WTC11 (cell line): Measurements from ENCODE around the gene ITPKB.

Experiments used
- CBFB ChIP-seq: sonication (generic); formaldehyde crosslinking; IDR thresholded peaks from 2 replicates; pipeline ENCODE4 v1.8.1; 2022; ENCODE audit warnings: mild to moderate bottlenecking, low read depth, missing genetic modification reagents
- CREB1 ChIP-seq: sonication (generic); formaldehyde crosslinking; IDR thresholded peaks from 2 replicates; pipeline ENCODE4 v1.8.0; 2023; ENCODE audit warnings: mild to moderate bottlenecking, missing genetic modification reagents
- CTCF ChIP-seq: fragments of 200-600 bp; IDR thresholded peaks from 2 replicates; pipeline ENCODE4 v1.8.0; 2022; ENCODE audit warnings: antibody characterized with exemption
- E2F1 ChIP-seq: sonication (generic); formaldehyde crosslinking; IDR thresholded peaks from 2 replicates; pipeline ENCODE4 v1.8.0; 2022; ENCODE audit warnings: mild to moderate bottlenecking, missing genetic modification reagents
- ETV6 ChIP-seq: sonication (generic); formaldehyde crosslinking; IDR thresholded peaks from 2 replicates; pipeline ENCODE4 v1.8.1; 2022; ENCODE audit warnings: mild to moderate bottlenecking, missing genetic modification reagents
- MXD4 ChIP-seq: fragments of 250-450 bp; sonication (Bioruptor Pico); IDR thresholded peaks from 2 replicates; pipeline ENCODE4 v1.8.0; 2021; ENCODE audit warnings: mild to moderate bottlenecking, moderate library complexity, borderline replicate concordance
- MYBL2 ChIP-seq: sonication (generic); formaldehyde crosslinking; IDR thresholded peaks from 2 replicates; pipeline ENCODE4 v1.8.1; 2023; ENCODE audit warnings: mild to moderate bottlenecking, moderate library complexity, missing genetic modification reagents
- SMAD3 ChIP-seq: sonication (generic); formaldehyde crosslinking; IDR thresholded peaks from 2 replicates; pipeline ENCODE4 v1.8.0; 2022; ENCODE audit warnings: missing genetic modification reagents, mild to moderate bottlenecking, borderline replicate concordance
- SP1 ChIP-seq: sonication (generic); formaldehyde crosslinking; conservative IDR thresholded peaks from 2 replicates; pipeline ENCODE4 v1.8.1; 2022; ENCODE audit warnings: missing genetic modification reagents
- STAT6 ChIP-seq: sonication (generic); formaldehyde crosslinking; conservative IDR thresholded peaks from 2 replicates; pipeline ENCODE4 v1.8.1; 2023; ENCODE audit warnings: mild to moderate bottlenecking, low read depth, missing genetic modification reagents, moderate library complexity
- TEAD4 ChIP-seq: sonication (generic); formaldehyde crosslinking; IDR thresholded peaks from 2 replicates; pipeline ENCODE4 v1.8.0; 2022; ENCODE audit warnings: mild to moderate bottlenecking, missing genetic modification reagents
- USF2 ChIP-seq: sonication (generic); formaldehyde crosslinking; IDR thresholded peaks from 2 replicates; pipeline ENCODE4 v1.8.1; 2023; ENCODE audit warnings: mild to moderate bottlenecking, missing genetic modification reagents, moderate library complexity
- ZBTB43 ChIP-seq: sonication (generic); formaldehyde crosslinking; IDR thresholded peaks from 2 replicates; pipeline ENCODE4 v1.8.1; 2023; ENCODE audit warnings: mild to moderate bottlenecking, missing genetic modification reagents
- ZNF121 ChIP-seq: sonication (generic); formaldehyde crosslinking; IDR thresholded peaks from 2 replicates; pipeline ENCODE4 v1.8.0; 2023; ENCODE audit warnings: missing genetic modification reagents

- TF ChIP-seq TEAD4 (CRISPR knock-in tag) (no peak), SP1 (CRISPR knock-in tag) (no peak), MYBL2 (CRISPR knock-in tag) (no peak), E2F1 (CRISPR knock-in tag) (no peak), CREB1 (CRISPR knock-in tag) (no peak), CTCF (no peak), ETV6 (CRISPR knock-in tag) (no peak), STAT6 (CRISPR knock-in tag) (no peak), MXD4 (CRISPR knock-in tag) (no peak), SMAD3 (CRISPR knock-in tag) (no peak), USF2 (CRISPR knock-in tag) (no peak), CBFB (no peak), ZBTB43 (CRISPR knock-in tag) (no peak), ZNF121 (CRISPR knock-in tag) (no peak)
Observed at GRCh38 chr1:226658546-226659125, 80.4 kb downstream of the ITPKB start.
